Neural cell (in vitro differentiated cells): ENCODE results near the gene CEP128.

ENCODE experiments used
- CTCF ChIP-seq: fragments of 450-650 bp; IDR thresholded peaks from 2 replicates; pipeline ENCODE4 v1.5.1; 2014; ENCODE audit warnings: antibody characterized with exemption, mild to moderate bottlenecking, moderate library complexity; ENCODE audit not compliant: poor library complexity, severe bottlenecking
- EP300 ChIP-seq: fragments of 450-650 bp; conservative IDR thresholded peaks from 2 replicates; pipeline ENCODE4 v1.6.1; 2014; ENCODE audit warnings: antibody characterized with exemption, mild to moderate bottlenecking, moderate library complexity; ENCODE audit not compliant: poor library complexity, severe bottlenecking
- EZH2 ChIP-seq: fragments of 200-600, 300-800 bp; shearing (Covaris generic), sonication (generic); IDR thresholded peaks from 2 replicates; pipeline ENCODE4 v1.6.1; 2014; ENCODE audit warnings: antibody characterized with exemption, low read length, borderline replicate concordance, mild to moderate bottlenecking; ENCODE audit not compliant: insufficient read depth, poor library complexity, severe bottlenecking
- MXI1 ChIP-seq: fragments of 450-650 bp; conservative IDR thresholded peaks from 2 replicates; pipeline ENCODE4 v1.6.1; 2014; ENCODE audit warnings: antibody characterized with exemption, mild to moderate bottlenecking; ENCODE audit not compliant: poor library complexity, severe bottlenecking
- POLR2AphosphoS5 ChIP-seq: IDR thresholded peaks from 2 replicates; pipeline ENCODE4 v1.6.1; 2012
- RAD21 ChIP-seq: fragments of 450-650 bp; conservative IDR thresholded peaks from 2 replicates; pipeline ENCODE4 v1.6.1; 2014; ENCODE audit warnings: antibody characterized with exemption, mild to moderate bottlenecking, moderate library complexity
- REST ChIP-seq: IDR thresholded peaks from 2 replicates; pipeline ENCODE4 v1.6.1; 2012; ENCODE audit warnings: borderline replicate concordance
- SMC3 ChIP-seq: fragments of 450-650 bp; conservative IDR thresholded peaks from 2 replicates; pipeline ENCODE4 v1.6.1; 2014; ENCODE audit warnings: antibody characterized with exemption, mild to moderate bottlenecking, moderate library complexity; ENCODE audit not compliant: poor library complexity
- TAF1 ChIP-seq: IDR thresholded peaks from 2 replicates; pipeline ENCODE4 v1.6.1; 2012; ENCODE audit warnings: low read depth

GRCh38 chr14:80456209-80456608 lies 485.3 kb downstream of the CEP128 start:
- no peak for TF ChIP-seq CTCF
- TF ChIP-seq EP300 = no peak
- TF ChIP-seq POLR2AphosphoS5 = no peak
- TF ChIP-seq EZH2 = no peak
- no peak for TF ChIP-seq TAF1
- TF ChIP-seq SMC3 = no peak
- TF ChIP-seq REST = no peak
- no peak for TF ChIP-seq RAD21
- TF ChIP-seq MXI1 = no peak
